Esophagus squamous epithelium (tissue), 5 donors: ENCODE measurements around the gene OR6P1. TPM values are rescaled to one million over a fixed set of nuclear protein-coding genes. Genes with fewer than 3 reads are reported as not detected.

Source experiments
- DNase-seq: peaks from one replicate; lab custom pipeline; 2025; lab: John Stamatoyannopoulos, UW
- H3K27ac ChIP-seq, 4 donors: fragments of 200-600 bp; sonication (generic); one replicate each; pipeline ENCODE4 v1.5.1; 2016 to 2019; ENCODE audit warnings: mild to moderate bottlenecking in 1 of 4
- H3K27me3 ChIP-seq, 4 donors: fragments of 200-600 bp; sonication (generic); 1 replicate in 3 of 4; 2 replicates in 1 of 4; pipeline versions ENCODE4 v1.5.1 to v1.6.0; 2017 to 2021; ENCODE audit warnings: antibody characterized with exemption in 1 of 4
- H3K36me3 ChIP-seq, 3 donors: fragments of 200-600 bp; sonication (generic); one replicate each; pipeline ENCODE4 v1.5.1; 2016 to 2019
- H3K4me1 ChIP-seq, 3 donors: fragments of 200-600 bp; sonication (generic); one replicate each; pipeline ENCODE4 v1.5.1; 2017 to 2019
- H3K4me3 ChIP-seq, 4 donors: fragments of 200-600 bp; sonication (generic); 1 replicate in 3 of 4; 2 replicates in 1 of 4; pipeline ENCODE4 v1.5.1; 2016 to 2019; ENCODE audit warnings: mild to moderate bottlenecking in 2 of 4, moderate library complexity in 1 of 4
- H3K9me3 ChIP-seq, 3 donors: fragments of 200-600 bp; sonication (generic); one replicate each; pipeline ENCODE4 v1.5.1; 2016 to 2019
- POLR2A ChIP-seq, 4 donors: fragments of 450-650 bp; IDR thresholded peaks; one replicate each; pipeline ENCODE4 v1.6.1; 2017; ENCODE audit warnings: antibody characterized with exemption in 4 of 4, mild to moderate bottlenecking in 4 of 4, moderate library complexity in 3 of 4
- WGBS, 2 donors: methylation state at CpG; one replicate each; pipeline ENCODE4 v1.1.5; 2018; 5-methylcytosine and 5-hydroxymethylcytosine counted together
- intact Hi-C: fragments of 100-400 bp; cut with DNase I; formaldehyde crosslinking; loops from one replicate; pipeline ENCODE4 v1.15.0; 2022
- total RNA-seq, 4 donors: library from RNA; depleted of rRNA; stranded (reverse); fragments of >200 nt; gene quantifications; one replicate each; pipeline ENCODE4 v1.1.0, GENCODE V29; 2016
- TF ChIP-seq, protein P1 (sequence below), 6 experiments: fragments of 450-650 bp in 4 of 6; fragments of 200-600 bp in 2 of 6; sonication (generic) in 2 of 6; IDR thresholded peaks; one replicate each; pipeline ENCODE4 v1.5.1; 2016 to 2019; ENCODE audit warnings: antibody characterized with exemption in 6 of 6, mild to moderate bottlenecking in 4 of 6, moderate library complexity in 4 of 6
- donor health status: DM: yes; HTN: yes; CAD: no.

Gene OR6P1
- total RNA-seq, 4 donors from 2014 or later, result not detected

- Histone ChIP-seq H3K36me3 (no peaks in the 10 kb centered on the region), H3K27ac (no peak overlapping the region), H3K27me3 (no peaks in the 10 kb centered on the region), H3K9me3 (no peaks in the 10 kb centered on the region), H3K4me3 (no peak overlapping the region), H3K4me1 (no peaks in the 10 kb centered on the region)
- no peak for DNase-seq
- TF ChIP-seq, protein P1, sequence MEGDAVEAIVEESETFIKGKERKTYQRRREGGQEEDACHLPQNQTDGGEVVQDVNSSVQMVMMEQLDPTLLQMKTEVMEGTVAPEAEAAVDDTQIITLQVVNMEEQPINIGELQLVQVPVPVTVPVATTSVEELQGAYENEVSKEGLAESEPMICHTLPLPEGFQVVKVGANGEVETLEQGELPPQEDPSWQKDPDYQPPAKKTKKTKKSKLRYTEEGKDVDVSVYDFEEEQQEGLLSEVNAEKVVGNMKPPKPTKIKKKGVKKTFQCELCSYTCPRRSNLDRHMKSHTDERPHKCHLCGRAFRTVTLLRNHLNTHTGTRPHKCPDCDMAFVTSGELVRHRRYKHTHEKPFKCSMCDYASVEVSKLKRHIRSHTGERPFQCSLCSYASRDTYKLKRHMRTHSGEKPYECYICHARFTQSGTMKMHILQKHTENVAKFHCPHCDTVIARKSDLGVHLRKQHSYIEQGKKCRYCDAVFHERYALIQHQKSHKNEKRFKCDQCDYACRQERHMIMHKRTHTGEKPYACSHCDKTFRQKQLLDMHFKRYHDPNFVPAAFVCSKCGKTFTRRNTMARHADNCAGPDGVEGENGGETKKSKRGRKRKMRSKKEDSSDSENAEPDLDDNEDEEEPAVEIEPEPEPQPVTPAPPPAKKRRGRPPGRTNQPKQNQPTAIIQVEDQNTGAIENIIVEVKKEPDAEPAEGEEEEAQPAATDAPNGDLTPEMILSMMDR (IDR thresholded peaks at IDR 0.05), result no peak
- no peak for TF ChIP-seq POLR2A (IDR thresholded peaks at IDR 0.05)
- intact Hi-C loops, result no loop called here
- WGBS, 2 donors, result 75% methylated on average over 1 of the region's 1 CpG
Measured at GRCh38 chr1:158572226-158572625, 1.8 kb upstream of the OR6P1 start.

DNA sequence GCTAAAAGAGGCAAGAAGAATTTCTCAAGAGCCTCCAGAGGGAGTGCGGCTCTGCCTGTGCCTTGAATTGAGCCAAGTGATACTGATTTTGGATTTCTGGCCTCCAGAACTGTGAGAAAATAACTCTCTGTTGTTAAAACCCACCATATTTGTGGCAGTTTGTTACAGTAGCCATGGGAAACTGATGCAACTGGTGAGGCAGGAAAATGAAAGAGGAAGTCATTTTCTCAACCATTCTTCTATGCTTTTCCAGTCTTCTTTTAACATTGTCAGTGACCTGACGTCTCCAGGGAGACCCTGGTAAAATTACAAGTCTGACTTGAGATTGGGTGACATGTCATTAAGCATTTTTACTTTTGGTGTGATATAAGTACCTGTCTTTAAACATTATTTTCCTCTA is 5.8 kb downstream of the OR6P1 start:
- TF ChIP-seq, protein P1 (IDR thresholded peaks at IDR 0.05), result no peak
- TF ChIP-seq POLR2A (IDR thresholded peaks at IDR 0.05), result no peak
- intact Hi-C loops, result no loop called here
- Histone ChIP-seq H3K4me3 (no peak overlapping the region), H3K36me3 (no peaks in the 10 kb centered on the region), H3K4me1 (no peaks in the 10 kb centered on the region), H3K9me3 (no peaks in the 10 kb centered on the region), H3K27ac (no peak overlapping the region), H3K27me3 (no peaks in the 10 kb centered on the region)
- DNase-seq, result no peak
- WGBS, 2 donors, result 58% methylated on average over 2 of the region's 2 CpGs

DNA sequence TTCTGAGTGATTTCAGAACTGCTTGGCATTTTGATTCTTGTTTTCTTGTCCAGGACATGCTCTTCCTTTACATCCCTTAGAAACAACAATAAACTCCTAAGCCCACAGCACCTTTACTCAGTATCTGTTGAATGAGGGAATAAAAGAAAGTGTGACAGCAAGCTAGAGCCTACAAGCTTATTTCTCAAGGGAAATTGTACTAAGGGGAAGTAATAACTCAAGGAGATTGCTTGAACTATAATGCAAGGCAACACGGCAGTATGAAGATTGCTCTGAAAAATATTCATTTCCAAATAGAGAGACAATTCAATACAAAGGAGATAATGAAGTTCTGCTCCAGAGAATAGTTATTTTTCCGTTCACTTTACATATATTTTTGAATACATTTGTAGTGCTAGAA is 6.5 kb downstream of the OR6P1 start:
- intact Hi-C loops, result no loop called here
- WGBS, 2 donors, result 69 to 71% methylated on average over 2 of the region's 2 CpGs

DNA sequence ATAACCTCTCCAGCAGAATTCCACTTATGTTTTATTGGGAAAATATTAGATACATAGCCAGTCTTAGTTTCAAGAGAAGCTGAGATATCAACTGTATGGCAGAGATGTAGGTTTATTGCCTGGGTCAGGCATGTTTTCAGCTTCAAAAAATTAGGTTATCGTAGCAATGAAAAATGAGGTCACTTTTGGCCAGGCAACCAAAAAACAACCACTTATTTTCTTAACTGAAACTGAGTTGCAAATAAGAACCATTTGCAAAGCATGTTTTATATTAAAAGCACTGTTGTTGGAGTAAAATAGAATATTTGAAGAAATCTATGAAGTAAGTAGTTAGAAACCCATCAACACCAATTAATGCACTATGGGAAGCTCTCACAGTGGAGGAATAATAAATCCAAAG is 10.7 kb downstream of the OR6P1 start:
- Histone ChIP-seq H3K4me3 (no peak overlapping the region), H3K27ac (no peak overlapping the region), H3K27me3 (no peaks in the 10 kb centered on the region), H3K4me1 (no peaks in the 10 kb centered on the region), H3K36me3 (no peaks in the 10 kb centered on the region), H3K9me3 (no peaks in the 10 kb centered on the region)
- no peak for DNase-seq
- no peak for TF ChIP-seq POLR2A (IDR thresholded peaks at IDR 0.05)
- TF ChIP-seq, protein P1 (IDR thresholded peaks at IDR 0.05), result no peak
- intact Hi-C loops, result no loop called here
- 53 to 80% methylated on average over 1 of the region's 1 CpG for WGBS, 2 donors

More for the DNA sequence above, 6.5 kb downstream of the OR6P1 start:
- Histone ChIP-seq H3K4me1 (no peaks in the 10 kb centered on the region), H3K36me3 (no peaks in the 10 kb centered on the region), H3K27ac (no peak overlapping the region), H3K4me3 (no peak overlapping the region), H3K27me3 (no peaks in the 10 kb centered on the region), H3K9me3 (no peaks in the 10 kb centered on the region)
- TF ChIP-seq POLR2A (IDR thresholded peaks at IDR 0.05), result no peak
- TF ChIP-seq, protein P1 (IDR thresholded peaks at IDR 0.05), result no peak
- no peak for DNase-seq

GRCh38 chr1:158554352-158554751 is 16.0 kb downstream of the OR6P1 start, which contains the start of gene OR6Y1:
OR6Y1 (minus strand) TSS chr1:158554405; CDS start chr1:158548105, 6,300 bp downstream.
- no peak within 1 kb of the TSS for H3K27ac ChIP-seq
- no peaks in the 10 kb centered on the region for H3K36me3 ChIP-seq
- H3K27me3 ChIP-seq, result no peaks in the 10 kb centered on the region
- TF ChIP-seq, protein P1 (IDR thresholded peaks at IDR 0.05), result no peak
- TF ChIP-seq POLR2A (IDR thresholded peaks at IDR 0.05), result no peak
- 72 to 74% methylated on average over 3 of the region's 3 CpGs for WGBS, 2 donors
- H3K4me3 ChIP-seq, result no peak within 1 kb of the TSS
- H3K4me1 ChIP-seq, result no peaks in the 10 kb centered on the region
- intact Hi-C loops, result no loop called here
- DNase-seq, result no peak
- no peaks in the 10 kb centered on the region for H3K9me3 ChIP-seq
